Smooth muscle cell (in vitro differentiated cells): ENCODE measurements around the gene DRAM1. TPM values are rescaled to one million over a fixed set of nuclear protein-coding genes. Genes with fewer than 3 reads are reported as not detected.

Experiments used
- DNase-seq: peaks from one replicate; lab custom pipeline; 2025; ENCODE audit not compliant: unreplicated experiment; lab: John Stamatoyannopoulos, UW
- H2AFZ ChIP-seq: fragments of 200-600 bp; sonication (generic); 2 replicates; pipeline ENCODE4 v1.6.0; 2016; ENCODE audit warnings: antibody characterized with exemption, low read depth, mild to moderate bottlenecking
- H3F3A ChIP-seq: fragments of 200-600 bp; sonication (generic); 2 replicates; pipeline ENCODE4 v1.6.0; 2017; ENCODE audit warnings: antibody characterized with exemption, low read depth
- H3K27ac ChIP-seq: fragments of 200-600 bp; sonication (generic); 2 replicates; pipeline ENCODE4 v1.5.1; 2016; ENCODE audit warnings: low read depth, mild to moderate bottlenecking
- H3K27me3 ChIP-seq: fragments of 200-600 bp; sonication (generic); 2 replicates; pipeline ENCODE4 v1.6.1; 2016; ENCODE audit warnings: low read depth, mild to moderate bottlenecking
- H3K36me3 ChIP-seq: fragments of 200-600 bp; sonication (generic); 2 replicates; pipeline ENCODE4 v1.5.1; 2016; ENCODE audit warnings: low read depth
- H3K4me1 ChIP-seq: fragments of 200-600 bp; sonication (generic); 2 replicates; pipeline ENCODE4 v1.5.1; 2016; ENCODE audit warnings: low read depth
- H3K4me2 ChIP-seq: fragments of 200-600 bp; sonication (generic); 2 replicates; pipeline ENCODE4 v1.6.0; 2016; ENCODE audit warnings: mild to moderate bottlenecking
- H3K4me3 ChIP-seq: fragments of 200-600 bp; sonication (generic); 2 replicates; pipeline ENCODE4 v1.5.1; 2016; ENCODE audit warnings: mild to moderate bottlenecking
- H3K79me2 ChIP-seq: fragments of 200-600 bp; sonication (generic); 2 replicates; pipeline ENCODE4 v1.6.0; 2016; ENCODE audit warnings: low read depth, mild to moderate bottlenecking
- H3K9ac ChIP-seq: fragments of 200-600 bp; sonication (generic); 2 replicates; pipeline ENCODE4 v1.6.0; 2016; ENCODE audit warnings: low read depth
- H3K9me3 ChIP-seq: fragments of 200-600 bp; sonication (generic); replicated peaks from 2 replicates; pipeline ENCODE4 v1.5.1; 2016; ENCODE audit warnings: low read depth
- H4K20me1 ChIP-seq: fragments of 200-600 bp; sonication (generic); 2 replicates; pipeline ENCODE4 v1.6.0; 2016; ENCODE audit warnings: low read depth
- CTCF ChIP-seq: fragments of 200-600 bp; sonication (generic); IDR thresholded peaks from 2 replicates; pipeline ENCODE4 v1.5.1; 2017; ENCODE audit warnings: borderline replicate concordance, mild to moderate bottlenecking, antibody characterized with exemption; ENCODE audit not compliant: insufficient read depth, poor library complexity, severe bottlenecking
- WGBS: methylation state at CpG from one replicate; pipeline ENCODE4 v1.1.7; 2016; ENCODE audit warnings: low lambda C conversion rate; 5-methylcytosine and 5-hydroxymethylcytosine counted together
- polyA plus RNA-seq: library from polyadenylated mRNA; unstranded; fragments of >200 nt; fragmentation: Nextera tagmentation; extraction: Ambion mirVana; gene quantifications from 2 replicates; pipeline ENCODE4 v1.2.1, GENCODE V29; 2016
- total RNA-seq: library from RNA; depleted of rRNA; stranded (reverse); fragments of >200 nt; gene quantifications from 2 replicates; pipeline ENCODE4 v1.2.3, GENCODE V29; 2014

DRAM1 gene
- total and polyA plus RNA-seq, 2 experiments from 2014 or later = 22.7 to 31.2 TPM

- no peak overlapping the region for H3K9ac ChIP-seq
Measured at GRCh38 chr12:101945369-101946232, 68.2 kb downstream of the DRAM1 start.

GRCh38 chr12:101946233-101946611, 68.8 kb downstream of the DRAM1 start:
- no peaks in the 10 kb centered on the region for H3K27me3 ChIP-seq
- H3K27ac ChIP-seq = no peak overlapping the region
- H3K79me2 ChIP-seq = no peaks in the 10 kb centered on the region
- H3K4me2 ChIP-seq = peak overlapping the region; percentile 45
- no peak overlapping the region for H3K4me3 ChIP-seq
- DNase-seq = no peak
- no peaks in the 10 kb centered on the region for H3F3A ChIP-seq
- H2AFZ ChIP-seq = no peak overlapping the region
- no peak for TF ChIP-seq CTCF
- WGBS = 93% methylated on average over 1 of the region's 1 CpG
- H4K20me1 ChIP-seq = no peaks in the 10 kb centered on the region
- no peaks in the 10 kb centered on the region for H3K9me3 ChIP-seq
- H3K9ac ChIP-seq = no peak overlapping the region
- no peaks in the 10 kb centered on the region for H3K36me3 ChIP-seq
- H3K4me1 ChIP-seq = peaks cover under 1% of the 10 kb centered on the region

More at GRCh38 chr12:101945369-101946232, 68.2 kb downstream of the DRAM1 start:
- WGBS = 49% methylated on average over 15 of the region's 15 CpGs
- H3K36me3 ChIP-seq = no peaks in the 10 kb centered on the region
- H3K79me2 ChIP-seq = no peaks in the 10 kb centered on the region
- no peak for DNase-seq
- no peak for TF ChIP-seq CTCF
- no peak overlapping the region for H3K27ac ChIP-seq
- H3K4me2 ChIP-seq = peak overlapping the region; percentile 45
- peak overlapping the region; percentile 17 for H2AFZ ChIP-seq
- no peak overlapping the region for H3K4me3 ChIP-seq
- no peaks in the 10 kb centered on the region for H3K27me3 ChIP-seq
- no peaks in the 10 kb centered on the region for H3K9me3 ChIP-seq
- peaks cover 5% of the 10 kb centered on the region for H3K4me1 ChIP-seq
- no peaks in the 10 kb centered on the region for H3F3A ChIP-seq
- H4K20me1 ChIP-seq = no peaks in the 10 kb centered on the region

GRCh38 chr12:101947316-101947715, 69.9 kb downstream of the DRAM1 start:
- H3K4me3 ChIP-seq = no peak overlapping the region
- TF ChIP-seq CTCF = no peak
- no peaks in the 10 kb centered on the region for H3K36me3 ChIP-seq
- 91% methylated on average over 1 of the region's 1 CpG for WGBS
- H4K20me1 ChIP-seq = no peaks in the 10 kb centered on the region
- H3K27me3 ChIP-seq = no peaks in the 10 kb centered on the region
- H3K9ac ChIP-seq = no peak overlapping the region
- no peaks in the 10 kb centered on the region for H3K9me3 ChIP-seq
- H2AFZ ChIP-seq = no peak overlapping the region
- H3F3A ChIP-seq = no peaks in the 10 kb centered on the region
- no peak overlapping the region for H3K27ac ChIP-seq
- H3K4me1 ChIP-seq = no peaks in the 10 kb centered on the region
- no peaks in the 10 kb centered on the region for H3K79me2 ChIP-seq
- no peak overlapping the region for H3K4me2 ChIP-seq
- DNase-seq = no peak

GRCh38 chr12:101948365-101948764, 71.0 kb downstream of the DRAM1 start:
- WGBS = 95% methylated on average over 3 of the region's 3 CpGs
- no peak for TF ChIP-seq CTCF

More at GRCh38 chr12:101948365-101948764, 71.0 kb downstream of the DRAM1 start:
- Histone ChIP-seq H3F3A (no peaks in the 10 kb centered on the region), H2AFZ (no peak overlapping the region), H3K4me2 (no peak overlapping the region), H3K4me3 (no peak overlapping the region), H3K36me3 (no peaks in the 10 kb centered on the region), H3K27ac (no peak overlapping the region), H3K27me3 (no peaks in the 10 kb centered on the region), H3K9me3 (no peaks in the 10 kb centered on the region), H3K4me1 (no peaks in the 10 kb centered on the region), H3K9ac (no peak overlapping the region), H4K20me1 (no peaks in the 10 kb centered on the region), H3K79me2 (no peaks in the 10 kb centered on the region)
- DNase-seq = no peak
